DMS 273 (cell line): Measurements from ENCODE around the gene INPP4B.
"Not testable (repeated sequence)": the region's sequence is repeated elsewhere in the genome, so short reads cannot be mapped to it uniquely, and the experiment has no call there.

Source experiments
- DNase-seq: peaks from one replicate; lab custom pipeline; 2025; ENCODE audit not compliant: unreplicated experiment; lab: John Stamatoyannopoulos, UW

The INPP4B gene

GRCh38 chr4:142826503-142827241 lies 19.4 kb downstream of the INPP4B start:
- no peak for DNase-seq

GRCh38 chr4:142824368-142824767 lies 21.7 kb downstream of the INPP4B start:
- DNase-seq = no peak

GRCh38 chr4:142823796-142824195 lies 22.3 kb downstream of the INPP4B start:
- DNase-seq = no peak

GRCh38 chr4:142818476-142818875 lies 27.6 kb downstream of the INPP4B start:
- DNase-seq = no peak

- DNase-seq = no peak
These were observed 28.1 kb downstream of the INPP4B start for GRCh38 chr4:142818031-142818430.

- no peak for DNase-seq
These were observed 28.7 kb downstream of the INPP4B start for GRCh38 chr4:142817442-142817841.

- no peak for DNase-seq
These were observed 30.3 kb downstream of the INPP4B start for GRCh38 chr4:142815834-142816233.

- DNase-seq = no peak
These were observed 32.7 kb downstream of the INPP4B start for GRCh38 chr4:142813388-142813787.

- DNase-seq = no peak
These were observed 34.0 kb downstream of the INPP4B start for GRCh38 chr4:142812091-142812490.

- DNase-seq = no peak
These were observed 35.1 kb downstream of the INPP4B start for GRCh38 chr4:142811034-142811433.

- DNase-seq = no peak
These were observed 36.5 kb downstream of the INPP4B start for GRCh38 chr4:142809559-142809958.

GRCh38 chr4:142803879-142804278 lies 42.2 kb downstream of the INPP4B start:
- DNase-seq = not testable (repeated sequence)

GRCh38 chr4:142801966-142802365 lies 44.1 kb downstream of the INPP4B start:
- DNase-seq = no peak

GRCh38 chr4:142781114-142781513 lies 65.0 kb downstream of the INPP4B start:
- DNase-seq = no peak

- DNase-seq = no peak
These were observed 67.2 kb downstream of the INPP4B start for GRCh38 chr4:142778900-142779299.

- no peak for DNase-seq
These were observed 67.7 kb downstream of the INPP4B start for GRCh38 chr4:142778430-142778829.

- DNase-seq = no peak
These were observed 68.9 kb downstream of the INPP4B start for GRCh38 chr4:142777045-142777743.

GRCh38 chr4:142776026-142776425 lies 70.1 kb downstream of the INPP4B start:
- no peak for DNase-seq

GRCh38 chr4:142773505-142773904 lies 72.6 kb downstream of the INPP4B start:
- DNase-seq = no peak

GRCh38 chr4:142762280-142762679 lies 83.8 kb downstream of the INPP4B start:
- no peak for DNase-seq

- no peak for DNase-seq
These were observed 93.8 kb downstream of the INPP4B start for GRCh38 chr4:142752202-142752786.

- DNase-seq = no peak
These were observed 102.8 kb downstream of the INPP4B start for GRCh38 chr4:142743121-142743825.
